Kidney (tissue), 14 donors: ENCODE data around the gene HCRTR1. TPM values are rescaled to one million over a fixed set of nuclear protein-coding genes. Genes with fewer than 3 reads are reported as not detected.
A peak's percentile ranks its signal among the peaks of the same experiment; 100 is the strongest.

Experiments
- DNase-seq, 5 donors: peaks; one replicate each; pipeline ENCODE4 v3.0.0-alpha.2; 2013 to 2020
- FAIRE-seq: peaks from 2 replicates; lab custom pipeline; 2012; peaks lifted over from hg19 to GRCh38; lab: Jason Lieb, UNC
- H3K27ac ChIP-seq, 2 donors: one replicate each; pipeline ENCODE4 v1.7.0; 2013; ENCODE audit warnings: low read depth in 2 of 2, low read length in 2 of 2, inconsistent platforms in 1 of 2
- H3K27me3 ChIP-seq: one replicate; pipeline ENCODE4 v1.7.1; 2013; ENCODE audit warnings: low read length, inconsistent platforms; ENCODE audit not compliant: control insufficient read depth, insufficient read depth
- H3K36me3 ChIP-seq, 3 donors: one replicate each; pipeline versions ENCODE4 v1.7.0 to v1.7.1; 2013; ENCODE audit warnings: low read length in 3 of 3, control low read depth in 1 of 3, inconsistent platforms in 1 of 3; ENCODE audit not compliant: insufficient read depth in 3 of 3, control insufficient read depth in 2 of 3
- H3K4me1 ChIP-seq, 3 donors: one replicate each; pipeline versions ENCODE4 v1.7.0 to v1.7.1; 2013; ENCODE audit warnings: low read length in 3 of 3, inconsistent platforms in 1 of 3, low read depth in 1 of 3; ENCODE audit not compliant: control insufficient read depth in 2 of 3, insufficient read depth in 2 of 3
- H3K4me3 ChIP-seq, 3 donors: one replicate each; pipeline versions ENCODE4 v1.7.0 to v1.8.1; 2013; ENCODE audit warnings: low read length in 3 of 3, control low read depth in 1 of 3, inconsistent platforms in 1 of 3
- H3K9ac ChIP-seq, 3 donors: one replicate each; pipeline versions ENCODE4 v1.7.0 to v1.7.1; 2013; ENCODE audit warnings: low read length in 3 of 3, control low read depth in 1 of 3, inconsistent platforms in 1 of 3
- H3K9me3 ChIP-seq, 3 donors: one replicate each; pipeline versions ENCODE4 v1.7.0 to v1.7.1; 2013; ENCODE audit warnings: low read length in 3 of 3, control low read depth in 1 of 3, inconsistent platforms in 1 of 3; ENCODE audit not compliant: control insufficient read depth in 2 of 3, insufficient read depth in 1 of 3
- intact Hi-C: fragments of 100-400 bp; cut with DNase I; formaldehyde crosslinking; loops from one replicate; pipeline ENCODE4 v1.11.1; 2022
- polyA plus RNA-seq: library from polyadenylated mRNA; stranded (reverse); fragments of 350-450 nt; fragmentation: Illumina TruSeq; extraction: RNeasy Lipid Tissue Mini Kit (QIAGEN cat#74804); gene quantifications from one replicate; pipeline ENCODE4 v1.2.3, GENCODE V29; 2014; ENCODE audit warnings: low read depth, low replicate concordance; ENCODE audit not compliant: insufficient read depth
- total RNA-seq: library from RNA; stranded (reverse); fragmentation: NEBNext Ultra II Directional; extraction: Animal tissue kit (Norgen Biotek cat#: 25700); gene quantifications from one replicate; pipeline ENCODE4 v1.2.1, GENCODE V29; 2021
- TF ChIP-seq, protein P1 (sequence below): IDR thresholded peaks from 3 replicates; pipeline ENCODE4 v1.5.1; 2012; ENCODE audit warnings: mild to moderate bottlenecking, moderate library complexity, borderline replicate concordance; ENCODE audit not compliant: insufficient read depth; ENCODE audit errors: extremely low read depth
- donor health status: control.
- donor health status: control.
- donor health status: control.
- donor health status: control.
- donor health status: control.
- donor health status: DM: yes; HTN: yes; CAD: no.
- donor health status: Normal renal cell carcinoma (clear cell type).

HCRTR1 gene
- total and polyA plus RNA-seq, 2 donors from 2014 or later: 0.35 TPM; not detected in 1

DNA sequence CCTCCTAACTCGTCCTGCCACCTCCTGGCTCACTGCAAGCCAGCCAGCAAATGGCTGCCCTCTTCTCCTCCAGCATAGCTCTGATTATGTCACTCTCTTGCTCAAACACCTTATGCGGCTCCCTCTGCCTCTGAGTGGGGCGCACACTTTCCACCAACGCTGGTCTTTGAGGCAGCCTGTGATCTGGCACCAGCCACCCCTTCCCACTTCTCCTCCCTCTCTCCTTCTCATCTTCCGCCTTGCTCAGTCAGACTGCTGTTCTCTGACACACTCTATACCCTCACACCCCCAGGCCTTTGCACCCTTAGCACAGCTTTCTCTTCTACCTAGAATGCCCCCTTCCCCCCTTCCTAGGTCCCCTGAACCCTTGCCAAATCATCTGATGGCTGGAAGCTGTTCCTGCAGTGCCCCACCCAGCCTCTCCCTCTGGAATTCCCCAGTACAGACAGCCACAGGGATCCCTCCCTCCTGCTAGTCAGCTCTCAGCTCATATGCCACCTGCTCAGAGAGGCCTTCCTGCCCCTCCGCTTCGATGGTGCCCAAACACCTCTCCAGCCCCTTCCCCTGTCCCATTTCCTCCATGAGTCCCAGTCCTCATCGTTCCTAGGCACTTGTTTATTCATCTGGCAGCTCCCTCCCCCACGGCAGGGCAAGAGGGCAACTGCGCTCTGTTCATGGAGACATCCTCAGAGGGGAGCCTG lies 48.9 kb downstream of the HCRTR1 start:
- H3K27me3 ChIP-seq: no peaks in the 10 kb centered on the region
- TF ChIP-seq, protein P1, sequence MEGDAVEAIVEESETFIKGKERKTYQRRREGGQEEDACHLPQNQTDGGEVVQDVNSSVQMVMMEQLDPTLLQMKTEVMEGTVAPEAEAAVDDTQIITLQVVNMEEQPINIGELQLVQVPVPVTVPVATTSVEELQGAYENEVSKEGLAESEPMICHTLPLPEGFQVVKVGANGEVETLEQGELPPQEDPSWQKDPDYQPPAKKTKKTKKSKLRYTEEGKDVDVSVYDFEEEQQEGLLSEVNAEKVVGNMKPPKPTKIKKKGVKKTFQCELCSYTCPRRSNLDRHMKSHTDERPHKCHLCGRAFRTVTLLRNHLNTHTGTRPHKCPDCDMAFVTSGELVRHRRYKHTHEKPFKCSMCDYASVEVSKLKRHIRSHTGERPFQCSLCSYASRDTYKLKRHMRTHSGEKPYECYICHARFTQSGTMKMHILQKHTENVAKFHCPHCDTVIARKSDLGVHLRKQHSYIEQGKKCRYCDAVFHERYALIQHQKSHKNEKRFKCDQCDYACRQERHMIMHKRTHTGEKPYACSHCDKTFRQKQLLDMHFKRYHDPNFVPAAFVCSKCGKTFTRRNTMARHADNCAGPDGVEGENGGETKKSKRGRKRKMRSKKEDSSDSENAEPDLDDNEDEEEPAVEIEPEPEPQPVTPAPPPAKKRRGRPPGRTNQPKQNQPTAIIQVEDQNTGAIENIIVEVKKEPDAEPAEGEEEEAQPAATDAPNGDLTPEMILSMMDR: no peak
- no peaks in the 10 kb centered on the region for H3K9me3 ChIP-seq
- no peak for FAIRE-seq
- H3K36me3 ChIP-seq: no peaks in the 10 kb centered on the region
- H3K4me1 ChIP-seq: peaks cover 0 to 16% (median 4%) of the 10 kb centered on the region in 3 donors
- peak in 1 of 5 donors; percentile 34 for DNase-seq
- no peak overlapping the region for H3K4me3 ChIP-seq
- no peak overlapping the region for H3K9ac ChIP-seq
- intact Hi-C loops: no loop called here
- no peak overlapping the region for H3K27ac ChIP-seq

DNA sequence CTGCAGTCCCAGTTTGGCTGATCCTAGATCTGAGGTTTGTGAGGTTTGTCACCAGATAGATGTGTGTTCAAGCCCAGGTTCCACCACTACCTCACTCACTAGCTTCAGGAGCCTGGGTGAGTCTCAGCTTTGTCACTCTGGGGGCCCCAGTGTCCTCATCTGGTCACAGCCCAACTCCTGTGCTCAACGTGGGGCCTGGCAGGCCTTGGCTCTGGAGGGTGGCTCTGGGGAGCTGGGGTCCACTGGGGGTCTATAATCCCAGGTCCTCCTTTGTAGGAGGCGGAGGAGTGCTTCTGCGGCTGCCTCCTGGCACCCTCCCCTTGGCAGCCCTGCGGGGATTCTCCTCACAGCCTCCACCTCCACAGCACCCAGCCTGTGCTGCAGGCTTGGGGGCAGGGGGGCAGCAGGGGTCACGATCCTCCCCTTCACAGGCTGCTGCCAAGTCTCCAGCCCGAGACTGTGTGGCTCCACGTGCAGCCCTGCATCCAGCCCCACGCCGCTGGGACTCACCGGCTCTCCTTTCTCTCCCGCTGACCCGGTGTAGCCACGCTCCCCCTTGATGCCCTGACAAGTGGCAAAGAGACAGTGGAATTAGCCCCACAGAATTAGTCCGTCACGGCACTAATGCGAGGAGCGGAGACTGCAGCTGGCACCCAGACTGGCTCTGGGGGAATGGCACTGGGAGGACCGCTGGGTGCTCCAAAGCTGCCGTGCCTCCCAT lies 49.7 kb downstream of the HCRTR1 start:
- FAIRE-seq: no peak
- Histone ChIP-seq H3K36me3 (no peaks in the 10 kb centered on the region), H3K4me1 (peaks cover 0 to 16% (median 4%) of the 10 kb centered on the region in 3 donors), H3K4me3 (no peak overlapping the region), H3K27ac (peak overlapping the region in 1 of 2 donors; percentile 11), H3K9me3 (no peaks in the 10 kb centered on the region), H3K9ac (no peak overlapping the region), H3K27me3 (no peaks in the 10 kb centered on the region)
- intact Hi-C loops: no loop called here
- TF ChIP-seq, protein P1: no peak
- DNase-seq: no peak

DNA sequence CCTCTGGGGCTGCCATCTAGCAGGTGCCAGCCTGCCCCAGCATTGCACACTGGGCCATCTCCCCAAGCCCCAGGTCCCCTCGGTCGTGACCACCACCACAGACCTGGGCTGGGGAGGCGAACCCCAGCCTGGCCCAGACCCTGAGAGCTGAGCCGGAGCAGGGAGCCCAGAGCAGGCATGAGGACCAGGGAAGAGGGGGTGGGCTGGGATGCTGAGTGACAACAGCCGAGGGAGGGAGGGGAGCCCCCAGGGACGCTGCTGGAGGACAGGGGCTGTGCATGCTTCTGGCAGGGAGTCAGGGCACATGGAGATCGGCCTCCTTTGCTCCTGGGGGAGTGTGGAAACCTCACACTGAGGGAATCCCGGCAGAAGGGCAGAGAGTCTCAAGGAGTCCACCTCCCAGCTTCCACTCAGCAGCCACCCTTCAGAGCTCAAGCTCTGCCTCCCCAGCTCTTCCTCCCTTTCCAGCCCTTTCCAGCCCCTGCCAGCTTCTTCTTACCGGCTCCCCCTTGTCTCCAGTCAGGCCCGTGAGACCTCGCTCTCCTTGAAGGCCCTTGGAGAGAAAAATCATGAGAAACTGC lies 50.9 kb downstream of the HCRTR1 start:
- intact Hi-C loops: no loop called here
- H3K9ac ChIP-seq: no peak overlapping the region
- no peaks in the 10 kb centered on the region for H3K27me3 ChIP-seq
- H3K4me3 ChIP-seq: no peak overlapping the region
- H3K27ac ChIP-seq: no peak overlapping the region
- TF ChIP-seq, protein P1: no peak
- H3K9me3 ChIP-seq: no peaks in the 10 kb centered on the region
- FAIRE-seq: no peak
- no peak for DNase-seq
- no peaks in the 10 kb centered on the region for H3K36me3 ChIP-seq
- H3K4me1 ChIP-seq: peaks cover 0 to 16% (median 4%) of the 10 kb centered on the region in 3 donors
